Mesodermal cell (in vitro differentiated cells): ENCODE data around the gene RBP3.

Experiments
- H3K27ac ChIP-seq: 2 replicates; pipeline ENCODE4 v1.7.0; 2013; ENCODE audit warnings: mild to moderate bottlenecking, low read depth, low read length, moderate library complexity; ENCODE audit not compliant: severe bottlenecking
- H3K36me3 ChIP-seq: 2 replicates; pipeline ENCODE4 v1.7.1; 2013; ENCODE audit warnings: mild to moderate bottlenecking, low read length, moderate library complexity; ENCODE audit not compliant: control insufficient read depth, insufficient read depth
- H3K4me1 ChIP-seq: one replicate; pipeline ENCODE4 v1.7.1; 2013; ENCODE audit warnings: mild to moderate bottlenecking, low read length; ENCODE audit not compliant: insufficient read depth, control insufficient read depth, poor library complexity, severe bottlenecking
- H3K4me3 ChIP-seq: 2 replicates; pipeline ENCODE4 v1.7.0; 2013; ENCODE audit warnings: low read length, control low read depth, mild to moderate bottlenecking; ENCODE audit not compliant: insufficient read depth, poor library complexity, severe bottlenecking; ENCODE audit errors: extremely low read depth
- H3K9me3 ChIP-seq: 2 replicates; pipeline ENCODE4 v1.7.1; 2013; ENCODE audit warnings: mild to moderate bottlenecking, low read length, moderate library complexity; ENCODE audit not compliant: control insufficient read depth
- WGBS, 2 experiments: methylation state at CpG; one replicate each; pipeline ENCODE4 v1.1.5; 2013; ENCODE audit warnings: missing lambda C conversion rate in 2 of 2; ENCODE audit not compliant: insufficient coverage in 2 of 2; 5-methylcytosine and 5-hydroxymethylcytosine counted together

RBP3 gene

GRCh38 chr10:47366731-47367460 lies 18.7 kb downstream of the RBP3 start:
- Histone ChIP-seq H3K4me1 (no peaks in the 10 kb centered on the region), H3K9me3 (no peaks in the 10 kb centered on the region), H3K36me3 (no peaks in the 10 kb centered on the region), H3K27ac (no peak overlapping the region), H3K4me3 (no peak overlapping the region)
- WGBS, 2 experiments = 84 to 95% methylated on average over 7 to 8 of the region's 8 CpGs

GRCh38 chr10:47367646-47368045 lies 19.5 kb downstream of the RBP3 start:
- H3K4me3 ChIP-seq = no peak overlapping the region
- WGBS, 2 experiments = 90 to 97% methylated on average over 9 to 11 of the region's 11 CpGs
- no peaks in the 10 kb centered on the region for H3K36me3 ChIP-seq
- no peaks in the 10 kb centered on the region for H3K4me1 ChIP-seq
- no peak overlapping the region for H3K27ac ChIP-seq
- no peaks in the 10 kb centered on the region for H3K9me3 ChIP-seq

- H3K4me1 ChIP-seq = no peaks in the 10 kb centered on the region
- no peak overlapping the region for H3K27ac ChIP-seq
- no peaks in the 10 kb centered on the region for H3K9me3 ChIP-seq
- no peaks in the 10 kb centered on the region for H3K36me3 ChIP-seq
- 86 to 91% methylated on average over 19 to 24 of the region's 24 CpGs for WGBS, 2 experiments
- H3K4me3 ChIP-seq = no peak overlapping the region
These were observed 20.4 kb downstream of the RBP3 start for GRCh38 chr10:47368431-47369180.

- H3K4me1 ChIP-seq = no peaks in the 10 kb centered on the region
- no peak overlapping the region for H3K27ac ChIP-seq
- H3K36me3 ChIP-seq = no peaks in the 10 kb centered on the region
- H3K9me3 ChIP-seq = no peaks in the 10 kb centered on the region
- 87 to 91% methylated on average over 7 to 8 of the region's 9 CpGs for WGBS, 2 experiments
- no peak overlapping the region for H3K4me3 ChIP-seq
These were observed 21.2 kb downstream of the RBP3 start for GRCh38 chr10:47369251-47369894.

- H3K36me3 ChIP-seq = no peaks in the 10 kb centered on the region
- H3K4me3 ChIP-seq = no peak overlapping the region
- no peak overlapping the region for H3K27ac ChIP-seq
- WGBS, 2 experiments = 90 to 94% methylated on average over 6 to 10 of the region's 11 CpGs
- H3K4me1 ChIP-seq = no peaks in the 10 kb centered on the region
- no peaks in the 10 kb centered on the region for H3K9me3 ChIP-seq
These were observed 22.0 kb downstream of the RBP3 start for GRCh38 chr10:47370015-47370767.

- Histone ChIP-seq H3K4me3 (no peak overlapping the region), H3K36me3 (no peaks in the 10 kb centered on the region), H3K4me1 (no peaks in the 10 kb centered on the region), H3K9me3 (no peaks in the 10 kb centered on the region), H3K27ac (no peak overlapping the region)
- WGBS, 2 experiments = 97 to 99% methylated on average over 6 to 7 of the region's 7 CpGs
These were observed 22.7 kb downstream of the RBP3 start for GRCh38 chr10:47370878-47371277.

- Histone ChIP-seq H3K4me1 (no peaks in the 10 kb centered on the region), H3K27ac (no peak overlapping the region), H3K4me3 (no peak overlapping the region), H3K36me3 (no peaks in the 10 kb centered on the region), H3K9me3 (no peaks in the 10 kb centered on the region)
- WGBS, 2 experiments = 88 to 94% methylated on average over 4 to 5 of the region's 7 CpGs
These were observed 23.7 kb downstream of the RBP3 start for GRCh38 chr10:47371629-47372485.

- H3K27ac ChIP-seq = no peak overlapping the region
- no peak overlapping the region for H3K4me3 ChIP-seq
- H3K4me1 ChIP-seq = no peaks in the 10 kb centered on the region
- no peaks in the 10 kb centered on the region for H3K36me3 ChIP-seq
- WGBS, 2 experiments = 84 to 93% methylated on average over 5 to 6 of the region's 6 CpGs
- H3K9me3 ChIP-seq = no peaks in the 10 kb centered on the region
These were observed 24.6 kb downstream of the RBP3 start for GRCh38 chr10:47372726-47373125.

GRCh38 chr10:47374611-47375536 lies 26.7 kb downstream of the RBP3 start:
- no peak overlapping the region for H3K4me3 ChIP-seq
- H3K36me3 ChIP-seq = no peaks in the 10 kb centered on the region
- 89 to 91% methylated on average over 5 to 10 of the region's 12 CpGs for WGBS, 2 experiments
- no peaks in the 10 kb centered on the region for H3K4me1 ChIP-seq
- H3K27ac ChIP-seq = no peak overlapping the region
- no peaks in the 10 kb centered on the region for H3K9me3 ChIP-seq
